ENCODE data around the gene TPP1. TPM values are rescaled to one million over a fixed set of nuclear protein-coding genes. Genes with fewer than 3 reads are reported as not detected.

Gene TPP1
- total and polyA plus RNA-seq, 9 donors: 21.0 to 360 (median 58.2) TPM

- intact Hi-C loops (cut with DNase I): no loop called here
- H3K4me1 ChIP-seq (ENCODE audit: insufficient read depth): peaks cover 3% of the 10 kb centered on the region
- TF ChIP-seq, protein P1, sequence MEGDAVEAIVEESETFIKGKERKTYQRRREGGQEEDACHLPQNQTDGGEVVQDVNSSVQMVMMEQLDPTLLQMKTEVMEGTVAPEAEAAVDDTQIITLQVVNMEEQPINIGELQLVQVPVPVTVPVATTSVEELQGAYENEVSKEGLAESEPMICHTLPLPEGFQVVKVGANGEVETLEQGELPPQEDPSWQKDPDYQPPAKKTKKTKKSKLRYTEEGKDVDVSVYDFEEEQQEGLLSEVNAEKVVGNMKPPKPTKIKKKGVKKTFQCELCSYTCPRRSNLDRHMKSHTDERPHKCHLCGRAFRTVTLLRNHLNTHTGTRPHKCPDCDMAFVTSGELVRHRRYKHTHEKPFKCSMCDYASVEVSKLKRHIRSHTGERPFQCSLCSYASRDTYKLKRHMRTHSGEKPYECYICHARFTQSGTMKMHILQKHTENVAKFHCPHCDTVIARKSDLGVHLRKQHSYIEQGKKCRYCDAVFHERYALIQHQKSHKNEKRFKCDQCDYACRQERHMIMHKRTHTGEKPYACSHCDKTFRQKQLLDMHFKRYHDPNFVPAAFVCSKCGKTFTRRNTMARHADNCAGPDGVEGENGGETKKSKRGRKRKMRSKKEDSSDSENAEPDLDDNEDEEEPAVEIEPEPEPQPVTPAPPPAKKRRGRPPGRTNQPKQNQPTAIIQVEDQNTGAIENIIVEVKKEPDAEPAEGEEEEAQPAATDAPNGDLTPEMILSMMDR (IDR thresholded peaks at IDR 0.05): no peak
- TF ChIP-seq POLR2A (IDR thresholded peaks at IDR 0.05) (no peak), EP300 (IDR thresholded peaks at IDR 0.05) (no peak)
Measured at GRCh38 chr11:6611963-6612212, 7.3 kb downstream of the TPP1 start.

DNA sequence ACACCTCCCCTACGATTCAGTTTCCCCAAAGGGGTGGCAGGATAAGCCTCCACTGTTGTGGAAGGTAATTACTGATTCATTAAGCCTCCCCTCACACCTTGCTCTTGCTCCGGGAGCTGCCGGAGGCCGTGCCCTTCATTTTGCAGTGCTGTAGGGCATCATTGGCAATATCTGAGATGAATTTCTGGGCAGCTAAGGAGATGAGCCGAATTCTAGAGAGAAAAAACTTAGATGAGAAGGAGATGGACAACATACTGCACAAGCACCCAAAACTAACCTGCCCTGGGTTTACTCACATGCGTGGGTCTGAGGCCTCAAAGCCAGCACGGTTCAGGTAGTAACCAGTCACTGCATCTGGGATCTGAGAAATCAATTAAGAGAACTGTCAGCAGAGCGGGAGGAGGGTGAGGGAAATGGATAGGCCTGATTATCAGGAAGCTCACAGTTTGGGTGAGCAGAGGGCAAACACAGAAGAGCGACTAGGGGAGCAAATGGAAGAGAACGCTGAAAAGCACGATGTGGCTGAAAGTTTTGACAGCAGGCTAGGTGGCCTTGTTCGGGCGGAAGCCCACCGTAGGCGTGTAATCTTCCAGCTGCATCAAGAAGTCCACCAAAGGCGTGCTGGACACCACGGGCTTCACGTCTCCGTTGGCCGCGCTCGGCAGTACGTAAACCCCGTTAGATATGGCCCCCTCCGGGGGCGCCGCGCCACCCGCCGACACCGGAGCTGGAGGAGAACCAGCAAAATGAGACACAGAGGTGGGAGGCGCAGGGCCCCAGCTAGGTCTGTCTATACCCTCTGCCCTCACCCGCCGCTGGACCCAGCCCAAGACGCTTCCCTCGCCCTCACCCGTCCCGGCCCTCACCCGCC, 7.9 kb downstream of the TPP1 start:
- 9 to 12% (median 10%) methylated on average over 38 to 39 of the region's 39 CpGs for WGBS, 3 donors
- intact Hi-C loops (cut with DNase I): no loop called here
- peaks cover 8% of the 10 kb centered on the region for H3K4me1 ChIP-seq (ENCODE audit: insufficient read depth)
- no peaks in the 10 kb centered on the region for H3K9me3 ChIP-seq
- H3K36me3 ChIP-seq: no peaks in the 10 kb centered on the region
- TF ChIP-seq EP300 (IDR thresholded peaks at IDR 0.05): no peak
- no peak for TF ChIP-seq POLR2A (IDR thresholded peaks at IDR 0.05)
- TF ChIP-seq, protein P1 (IDR thresholded peaks at IDR 0.05): no peak
- DNase-seq: peak; percentile 43 to 79 (median 76)
- no peaks in the 10 kb centered on the region for H3K27me3 ChIP-seq
- peak overlapping the region; percentile 86 for H3K4me3 ChIP-seq
- peak overlapping the region; percentile 83 to 98 for H3K27ac ChIP-seq

More at GRCh38 chr11:6611963-6612212, 7.3 kb downstream of the TPP1 start:
- Histone ChIP-seq H3K27me3 (no peaks in the 10 kb centered on the region), H3K36me3 (no peaks in the 10 kb centered on the region), H3K27ac (peak overlapping the region; percentile 83 to 98), H3K4me3 (peak overlapping the region; percentile 86), H3K9me3 (no peaks in the 10 kb centered on the region)
- DNase-seq: no peak
- 0 to 2% (median 1%) methylated on average over 34 to 36 of the region's 36 CpGs for WGBS, 3 donors

GRCh38 chr11:6610591-6610990, 8.6 kb downstream of the TPP1 start:
- Histone ChIP-seq H3K36me3 (no peaks in the 10 kb centered on the region), H3K4me3 (no peak overlapping the region), H3K4me1 (ENCODE audit: insufficient read depth) (peaks cover 11% of the 10 kb centered on the region), H3K27me3 (no peaks in the 10 kb centered on the region), H3K9me3 (no peaks in the 10 kb centered on the region), H3K27ac (no peak overlapping the region)
- intact Hi-C loops (cut with DNase I): no loop called here
- WGBS, 3 donors: 82 to 86% (median 84%) methylated on average over 6 of the region's 6 CpGs
- no peak for TF ChIP-seq EP300 (IDR thresholded peaks at IDR 0.05)
- TF ChIP-seq, protein P1 (IDR thresholded peaks at IDR 0.05): no peak
- TF ChIP-seq POLR2A (IDR thresholded peaks at IDR 0.05): no peak
- DNase-seq: peak in 2 of 5 donors; percentile 12 to 41

DNA sequence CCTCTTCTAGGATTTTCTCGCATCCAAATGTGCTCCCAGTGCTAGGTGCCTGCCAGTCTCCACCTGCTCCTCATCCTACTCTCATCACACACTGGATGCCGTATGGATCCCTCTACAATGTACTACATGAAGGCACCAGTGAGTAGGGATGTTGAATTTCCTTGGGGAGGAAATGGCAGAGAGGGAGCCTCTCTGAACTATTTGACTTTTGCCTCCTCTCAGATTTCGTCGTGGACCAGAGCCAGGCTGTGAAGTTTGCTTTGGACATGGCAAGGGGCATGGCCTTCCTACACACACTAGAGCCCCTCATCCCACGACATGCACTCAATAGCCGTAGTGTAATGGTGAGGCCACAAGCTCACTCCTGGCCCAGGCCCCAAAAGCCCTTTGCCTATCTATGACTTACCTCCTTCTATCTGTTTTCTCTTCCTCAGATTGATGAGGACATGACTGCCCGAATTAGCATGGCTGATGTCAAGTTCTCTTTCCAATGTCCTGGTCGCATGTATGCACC, 9.7 kb downstream of the TPP1 start:
- WGBS, 3 donors: 66 to 80% (median 76%) methylated on average over 8 of the region's 8 CpGs
- peaks cover 13% of the 10 kb centered on the region for H3K4me1 ChIP-seq (ENCODE audit: insufficient read depth)
- no peaks in the 10 kb centered on the region for H3K36me3 ChIP-seq
- peak in 2 of 5 donors; percentile 8 to 38 for DNase-seq
- TF ChIP-seq, protein P1 (IDR thresholded peaks at IDR 0.05): no peak
- TF ChIP-seq POLR2A (IDR thresholded peaks at IDR 0.05): no peak
- H3K27me3 ChIP-seq: no peaks in the 10 kb centered on the region
- no peaks in the 10 kb centered on the region for H3K9me3 ChIP-seq
- intact Hi-C loops (cut with DNase I): loop anchor here (5.0 to 10.0 kb wide), 4 partner anchors 75 to 372 kb away; partner anchors contain the start of genes CNGA4 (in 1 of the 4), MRPL17 (in 1 of the 4) and TRIM3 (in 1 of the 4)
- H3K27ac ChIP-seq: no peak overlapping the region
- no peak overlapping the region for H3K4me3 ChIP-seq
